Activated naive CD4-positive, alpha-beta T cell treated with anti-CD3 and anti-CD28 coated beads for 36 hours (primary cell): ENCODE measurements around the gene TMEM232. TPM values are rescaled to one million over a fixed set of nuclear protein-coding genes. Genes with fewer than 3 reads are reported as not detected.

Experiments used
- CTCF ChIA-PET: fragments of 350-600 bp; sonication (Branson Sonifier 250); formaldehyde crosslinking; loops from one replicate; lab custom pipeline; 2021; ENCODE audit warnings: antibody characterized with exemption; lab: Charles Lee
- DNase-seq: peaks from one replicate; pipeline ENCODE4 v3.0.0-alpha.2; 2020
- H3K27ac Mint-ChIP-seq: one replicate; pipeline ENCODE4 v1.8.0; 2021; ENCODE audit warnings: mild to moderate bottlenecking, mixed read lengths
- H3K27me3 Mint-ChIP-seq: one replicate; pipeline ENCODE4 v1.8.0; 2021; ENCODE audit warnings: low read depth, mixed read lengths
- H3K36me3 Mint-ChIP-seq: one replicate; pipeline ENCODE4 v1.8.0; 2021; ENCODE audit warnings: low read depth, mixed read lengths
- H3K4me1 Mint-ChIP-seq: one replicate; pipeline ENCODE4 v1.8.0; 2021; ENCODE audit warnings: low read depth, mixed read lengths
- H3K4me3 Mint-ChIP-seq: one replicate; pipeline ENCODE4 v1.8.0; 2021; ENCODE audit warnings: mild to moderate bottlenecking, moderate library complexity, mixed read lengths
- H3K9me3 Mint-ChIP-seq: one replicate; pipeline ENCODE4 v1.8.0; 2021; ENCODE audit warnings: mixed read lengths
- intact Hi-C: fragments of 100-400 bp; cut with micrococcal nuclease; formaldehyde crosslinking; loops from one replicate; pipeline ENCODE4 v1.15.1; 2023
- microRNA-seq: library from miRNA; unstranded; fragments of <30 nt; microRNA quantifications from one replicate; pipeline ENCODE4 v1.2.0, GENCODE V29; 2022; ENCODE audit warnings: borderline microRNAs expressed, borderline replicate concordance
- total RNA-seq, 2 experiments: library from RNA; stranded (reverse); gene quantifications; one replicate each; pipeline ENCODE4 v1.2.3, GENCODE V29; 2021

The TMEM232 gene
- total RNA-seq, 2 experiments from 2014 or later, result 0.31 to 0.86 TPM

- peaks cover 4% of the 10 kb centered on the region for H3K4me1 Mint-ChIP-seq
- H3K36me3 Mint-ChIP-seq, result no peaks in the 10 kb centered on the region
- DNase-seq, result no peak
- CTCF ChIA-PET, result no interaction called here
- intact Hi-C loops, result no loop called here
- no peak overlapping the region for H3K4me3 Mint-ChIP-seq
- H3K27ac Mint-ChIP-seq, result no peak overlapping the region
- no peaks in the 10 kb centered on the region for H3K27me3 Mint-ChIP-seq
- H3K9me3 Mint-ChIP-seq, result no peaks in the 10 kb centered on the region
These were observed 355.3 kb downstream of the TMEM232 start for GRCh38 chr5:110371011-110371724.

Small RNA genes lying within 50 kb of the gene (microRNA-seq; reads per million reads assigned to microRNA genes)
- gene MIR548F3, result not detected

Other genes starting within 250 kb of the TMEM232 start
- 10 to 100 TPM; 26.1 to 27.2 TPM for gene SLC25A46, start 12.3 kb upstream of the TMEM232 start, total RNA-seq